GM19455 (cell line): ENCODE results near the gene RPL28.
"Not testable (repeated sequence)": the region's sequence is repeated elsewhere in the genome, so short reads cannot be mapped to it uniquely, and the experiment has no call there.

ENCODE experiments used
- ATAC-seq: cut with Tn5 transposase; IDR thresholded peaks from one replicate; pipeline ENCODE4 v1.9.1; 2021; ENCODE audit not compliant: unreplicated experiment

RPL28 gene

GRCh38 chr19:55421281-55421680, 35.5 kb downstream of the RPL28 start:
- not testable (repeated sequence) for ATAC-seq

- ATAC-seq = no peak
These were observed 37.7 kb downstream of the RPL28 start for GRCh38 chr19:55423225-55424005.

- no peak for ATAC-seq
These were observed 38.8 kb downstream of the RPL28 start for GRCh38 chr19:55424518-55424917.

GRCh38 chr19:55426042-55426441, 40.3 kb downstream of the RPL28 start:
- ATAC-seq = no peak

DNA sequence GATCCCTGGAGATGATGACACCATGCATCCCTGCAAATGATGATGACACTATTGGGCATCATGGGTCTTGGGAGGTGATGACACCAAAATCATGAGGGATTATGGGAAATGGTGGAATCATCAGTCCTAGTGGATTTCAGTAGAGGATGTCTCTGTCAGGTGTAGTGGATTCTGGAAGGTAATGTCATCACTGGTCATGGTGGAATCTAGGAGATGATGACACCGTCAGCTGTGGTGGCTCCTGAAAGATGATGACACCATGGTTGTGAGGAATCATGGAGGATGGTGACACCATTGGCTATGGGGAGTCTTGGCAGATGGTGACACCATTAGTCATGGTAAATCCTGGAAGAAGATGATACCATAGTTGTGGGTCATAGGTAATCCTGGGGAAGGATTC, 45.5 kb downstream of the RPL28 start:
- no peak for ATAC-seq

- no peak for ATAC-seq
These were observed 46.7 kb downstream of the RPL28 start for GRCh38 chr19:55432241-55432959.

- no peak for ATAC-seq
These were observed 47.6 kb downstream of the RPL28 start for GRCh38 chr19:55433292-55433691.

GRCh38 chr19:55434356-55434919, 48.7 kb downstream of the RPL28 start:
- no peak for ATAC-seq

DNA sequence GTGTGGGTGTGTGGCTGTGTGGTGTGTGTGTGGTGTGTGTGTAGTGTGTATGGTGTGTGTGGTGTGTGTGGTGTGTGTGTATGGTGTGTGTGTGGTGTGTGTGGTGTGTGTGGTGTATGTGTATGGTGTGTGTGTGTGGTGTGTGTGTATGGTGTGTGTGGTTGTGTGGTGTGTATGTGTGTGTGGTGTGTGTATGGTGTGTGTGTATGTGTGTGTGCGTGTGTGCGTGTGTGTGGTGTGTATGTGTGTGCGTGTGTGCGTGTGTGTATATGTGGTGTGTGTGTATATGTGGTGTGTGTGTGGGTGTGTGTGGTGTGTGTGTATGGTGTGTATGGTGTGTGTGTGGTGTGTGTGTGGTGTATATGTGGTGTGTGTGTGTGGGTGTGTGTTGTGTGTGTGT, 49.3 kb downstream of the RPL28 start:
- no peak for ATAC-seq

DNA sequence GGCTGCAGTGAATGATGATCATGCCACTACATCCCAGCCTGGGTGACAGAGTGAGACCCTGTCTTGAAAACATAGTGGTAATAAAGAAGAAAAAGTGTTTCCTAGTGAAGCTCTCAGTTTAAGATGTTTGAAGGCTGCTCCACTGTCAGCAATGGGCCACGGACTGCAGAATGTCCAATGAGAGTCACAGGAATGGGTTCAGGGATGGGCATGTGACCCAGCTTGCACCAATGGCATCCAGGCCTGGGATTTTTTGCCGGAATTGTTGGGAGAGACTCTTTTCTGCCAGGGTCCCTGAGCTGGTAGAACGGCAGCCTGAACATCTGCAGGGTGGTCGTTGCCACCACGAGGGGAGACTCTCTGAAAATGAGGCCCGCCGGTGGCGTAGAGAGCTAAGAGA, 51.1 kb downstream of the RPL28 start:
- no peak for ATAC-seq

DNA sequence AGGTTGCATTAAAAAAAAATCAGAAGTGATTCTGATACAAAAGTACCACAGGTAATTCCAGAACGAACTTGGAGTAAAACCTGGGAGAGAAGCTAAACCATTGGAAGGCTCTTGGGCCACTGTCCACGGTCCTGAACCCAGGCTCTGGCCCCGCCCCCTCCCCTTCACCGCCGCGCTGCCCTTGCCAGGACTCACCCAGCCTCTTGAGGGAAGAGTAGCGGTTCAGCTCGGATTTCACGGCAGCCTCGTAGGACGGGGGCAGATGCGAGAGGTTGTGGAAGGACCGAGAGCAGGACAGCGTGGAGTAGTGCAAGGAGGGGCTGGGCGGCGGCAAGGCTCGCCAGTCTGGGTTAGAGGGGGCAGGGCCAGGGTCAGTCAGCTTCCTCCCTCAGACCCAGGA, 51.7 kb downstream of the RPL28 start:
- no peak for ATAC-seq

- ATAC-seq = no peak
These were observed 53.3 kb downstream of the RPL28 start for GRCh38 chr19:55439052-55439451.

- ATAC-seq = no peak
These were observed 54.8 kb downstream of the RPL28 start for GRCh38 chr19:55440411-55441105.

DNA sequence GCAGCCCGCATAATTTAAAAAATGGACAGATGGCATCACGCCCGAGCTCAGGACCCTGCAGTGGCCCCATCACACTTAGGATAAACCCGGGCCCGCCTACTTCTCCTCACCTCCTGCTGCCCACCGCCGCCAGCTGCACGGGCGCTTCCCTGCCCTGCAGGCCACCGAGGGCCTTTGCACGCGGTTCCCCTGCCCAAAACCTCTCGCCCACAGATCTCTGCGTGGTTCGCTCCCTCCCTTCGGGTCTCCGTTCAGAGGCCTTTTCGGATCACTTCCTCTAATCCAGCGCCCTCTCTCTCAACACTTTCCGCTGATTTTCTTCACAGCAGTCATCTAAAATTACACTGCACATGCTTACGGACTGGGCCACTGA, 55.6 kb downstream of the RPL28 start:
- ATAC-seq = no peak

GRCh38 chr19:55441692-55442321, 56.1 kb downstream of the RPL28 start:
- no peak for ATAC-seq

DNA sequence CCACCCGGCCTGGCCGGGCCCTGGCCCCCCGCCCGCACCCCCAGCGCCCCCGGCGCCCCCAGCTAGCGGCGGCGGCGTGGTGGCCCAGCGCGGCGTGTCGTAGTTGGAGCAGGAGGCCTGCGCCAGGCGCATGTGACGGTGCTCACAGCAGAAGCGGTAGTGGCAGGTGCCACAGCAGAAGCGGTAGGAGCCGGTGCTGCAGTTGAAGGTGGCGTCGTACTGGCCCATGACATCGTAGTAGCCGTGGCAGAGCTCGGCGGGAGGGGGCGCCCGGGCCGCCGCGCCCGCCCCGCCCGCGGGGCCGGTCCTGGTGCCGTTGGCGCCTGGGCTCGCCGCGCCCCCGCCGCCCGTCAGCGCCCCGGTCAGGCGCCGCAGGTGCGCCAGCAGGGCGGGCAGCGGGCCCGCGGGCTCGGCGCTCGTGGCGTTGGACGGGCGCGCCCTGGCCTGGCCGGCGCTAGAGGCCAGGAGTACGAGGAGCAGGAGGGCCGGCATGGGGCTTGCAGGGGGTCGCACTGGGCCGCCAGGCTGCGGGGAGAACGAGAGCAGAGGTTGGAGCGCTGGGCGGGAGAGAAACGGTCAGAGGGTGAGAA, 56.7 kb downstream of the RPL28 start:
- no peak for ATAC-seq

- no peak for ATAC-seq
These were observed 57.5 kb downstream of the RPL28 start, which contains the start of gene SHISA7 for GRCh38 chr19:55443045-55443823. Gene SHISA7, minus strand, starts transcription at chr19:55443300. Its CDS starts 437 bp downstream, at chr19:55442863.

GRCh38 chr19:55443824-55444480, 58.2 kb downstream of the RPL28 start:
- no peak for ATAC-seq

GRCh38 chr19:55444646-55445045, 58.9 kb downstream of the RPL28 start:
- ATAC-seq = no peak
